GM12874 (cell line): ENCODE results near the gene GPC1.

Experiments used
- CTCF ChIP-seq: IDR thresholded peaks from 2 replicates; pipeline ENCODE4 v1.5.1; 2011; ENCODE audit warnings: low read depth, mild to moderate bottlenecking, control low read depth, low read length, moderate library complexity; ENCODE audit not compliant: insufficient read depth

The GPC1 gene

DNA sequence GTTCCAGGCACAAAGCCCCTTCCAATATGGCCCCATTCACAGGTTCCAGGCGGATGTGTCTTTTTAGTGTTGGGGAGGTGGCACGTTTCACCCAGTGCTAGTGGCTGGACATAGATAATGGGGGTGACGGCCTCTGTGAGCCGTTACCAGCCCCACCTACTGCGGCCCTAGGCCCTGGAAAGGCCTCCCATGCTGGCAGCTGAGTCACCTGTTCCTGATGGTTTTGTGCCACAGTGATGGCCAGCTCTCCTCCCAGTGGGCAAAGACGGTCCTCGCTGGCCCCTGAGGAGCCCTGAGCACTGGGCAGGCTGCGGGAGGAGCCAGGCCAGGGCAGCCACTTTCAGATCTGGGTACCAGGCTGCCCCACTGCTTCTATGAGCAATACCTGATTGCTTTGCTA is 40.0 kb upstream of the GPC1 start:
- no peak for TF ChIP-seq CTCF

DNA sequence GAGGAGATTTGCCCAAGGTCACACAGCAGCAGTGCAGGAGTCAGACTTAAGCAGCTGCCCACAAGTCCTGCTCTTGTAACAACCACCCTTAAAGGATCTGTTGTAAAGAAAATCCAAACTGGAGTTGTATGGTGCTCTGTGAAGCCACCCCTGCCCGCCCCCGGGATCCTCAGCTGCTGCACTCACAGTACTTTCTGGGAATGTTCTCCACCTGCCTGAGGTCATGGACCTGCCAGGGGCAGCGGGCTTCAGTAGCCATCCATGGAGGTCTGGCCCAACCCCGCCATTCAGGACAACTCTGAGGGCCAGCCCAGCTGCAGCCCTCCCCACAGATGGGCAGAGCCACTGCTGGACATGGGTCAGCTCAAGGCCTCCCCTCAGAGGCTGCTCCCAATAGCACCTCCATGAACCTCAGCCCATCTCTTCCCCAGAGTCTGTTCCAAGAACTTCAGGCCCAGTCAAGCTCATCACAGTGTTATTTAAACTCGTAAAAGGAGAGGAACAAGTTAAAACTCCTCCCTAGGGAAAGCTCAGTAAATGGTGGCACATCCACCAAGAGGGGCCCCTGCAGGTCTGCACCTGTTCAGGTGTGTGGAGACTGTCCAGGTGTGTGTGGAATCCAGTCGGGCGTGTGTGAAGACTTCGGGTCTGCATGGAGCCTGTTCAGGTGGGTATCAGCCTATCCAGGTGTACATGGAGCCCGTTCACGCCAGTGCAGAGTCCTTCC is 39.4 kb upstream of the GPC1 start:
- TF ChIP-seq CTCF, result no peak

DNA sequence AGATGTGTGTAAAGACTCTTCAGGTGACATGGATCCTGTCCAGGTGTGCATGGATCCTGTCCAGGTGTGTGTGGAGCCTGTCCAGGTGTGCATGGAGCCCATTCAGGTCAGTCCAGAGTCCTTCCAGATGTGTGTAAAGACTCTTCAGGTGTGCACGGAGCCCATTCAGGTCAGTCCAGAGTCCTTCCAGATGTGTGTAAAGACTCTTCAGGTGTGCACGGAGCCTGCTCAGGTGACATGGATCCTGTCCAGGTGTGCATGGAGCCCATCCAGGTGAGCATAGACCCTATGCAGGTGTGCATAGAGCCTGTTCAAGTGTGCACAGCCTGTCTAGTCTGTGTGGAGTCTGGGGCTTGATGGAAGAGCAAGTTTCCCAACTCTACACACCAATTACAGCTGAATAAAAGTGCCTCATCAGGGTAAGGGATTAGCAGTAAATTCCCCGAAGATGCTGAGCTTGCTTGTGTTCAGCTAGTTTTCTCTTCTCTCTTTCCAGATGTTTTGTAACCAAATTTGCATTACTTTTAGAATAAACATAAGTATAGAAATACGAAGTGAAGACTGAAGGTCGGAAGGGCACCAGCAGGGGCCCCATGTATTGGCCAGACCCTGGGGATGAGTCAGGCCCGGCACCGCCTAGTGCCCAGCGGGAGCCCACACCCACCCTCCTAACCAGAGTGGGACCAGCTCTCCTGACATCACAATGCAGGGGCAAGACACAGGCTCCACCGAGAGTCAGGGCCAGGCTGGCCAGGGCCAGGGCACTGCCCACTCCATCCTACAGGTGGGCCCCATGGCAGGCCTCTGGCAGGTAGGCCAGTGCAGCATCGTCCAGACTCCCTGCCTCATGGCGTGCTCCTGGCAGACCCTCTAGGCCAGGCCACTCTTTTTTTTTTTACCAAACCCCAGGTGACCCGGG is 38.6 kb upstream of the GPC1 start:
- TF ChIP-seq CTCF, result no peak

DNA sequence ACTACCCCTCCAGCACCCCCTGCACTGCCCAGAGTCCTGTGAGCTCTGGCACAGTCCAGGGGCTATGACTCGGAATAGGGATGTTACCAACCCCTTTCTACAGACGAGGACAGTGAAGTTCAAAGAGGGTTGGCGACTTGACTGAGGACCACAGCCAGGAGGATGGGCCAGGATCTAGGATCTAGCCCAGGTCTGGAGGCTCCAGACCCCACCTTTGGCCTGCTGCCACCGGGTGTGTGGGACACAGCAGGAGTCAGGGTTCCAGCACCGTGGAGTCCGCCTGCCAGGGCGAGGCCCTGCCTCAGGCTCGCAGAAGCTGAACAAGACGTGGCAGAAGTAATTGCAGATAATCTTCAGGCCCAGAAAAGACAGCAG is 37.9 kb upstream of the GPC1 start:
- TF ChIP-seq CTCF, result no peak

- no peak for TF ChIP-seq CTCF
Measured at GRCh38 chr2:240397924-240398645, 37.4 kb upstream of the GPC1 start.

GRCh38 chr2:240398661-240399267 is 36.7 kb upstream of the GPC1 start:
- no peak for TF ChIP-seq CTCF
